Tibial nerve (tissue), 4 donors: ENCODE measurements around the gene ERC2.

Source experiments
- EP300 ChIP-seq, 2 donors: sonication (generic); formaldehyde crosslinking; IDR thresholded peaks; one replicate each; pipeline ENCODE4 v1.6.1; 2017; ENCODE audit warnings: antibody characterized with exemption in 2 of 2, mild to moderate bottlenecking in 1 of 2
- POLR2A ChIP-seq, 2 donors: fragments of 450-650 bp; IDR thresholded peaks; one replicate each; pipeline ENCODE4 v1.6.1; 2017; ENCODE audit warnings: antibody characterized with exemption in 2 of 2, mild to moderate bottlenecking in 2 of 2, moderate library complexity in 2 of 2
- TF ChIP-seq, protein P1 (sequence below), 5 experiments: fragments of 200-600 bp in 3 of 5; fragments of 450-650 bp in 2 of 5; sonication (generic) in 3 of 5; IDR thresholded peaks; one replicate each; pipeline ENCODE4 v1.5.1; 2016 to 2019; ENCODE audit warnings: antibody characterized with exemption in 5 of 5, mild to moderate bottlenecking in 3 of 5, moderate library complexity in 2 of 5

DNA sequence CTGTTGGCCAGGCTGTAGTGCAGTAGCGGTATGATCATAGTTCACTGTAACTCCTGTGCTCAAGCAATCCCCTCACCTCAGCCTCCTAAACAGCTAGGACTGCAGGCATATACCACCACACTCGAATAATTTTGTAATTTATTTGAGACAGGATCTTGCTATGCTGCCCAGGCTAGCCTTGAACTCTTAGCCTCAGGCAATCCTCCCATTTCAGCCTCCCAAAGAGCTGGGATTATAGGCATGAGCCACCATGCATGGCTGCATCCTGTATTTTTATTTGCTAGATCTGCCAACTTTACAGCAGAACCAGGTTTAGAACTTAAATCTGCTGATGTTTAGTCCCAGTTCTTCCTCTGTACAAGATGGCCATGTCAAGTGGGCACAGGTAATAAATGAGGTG lies 69.6 kb downstream of the ERC2 start:
- TF ChIP-seq, protein P1, sequence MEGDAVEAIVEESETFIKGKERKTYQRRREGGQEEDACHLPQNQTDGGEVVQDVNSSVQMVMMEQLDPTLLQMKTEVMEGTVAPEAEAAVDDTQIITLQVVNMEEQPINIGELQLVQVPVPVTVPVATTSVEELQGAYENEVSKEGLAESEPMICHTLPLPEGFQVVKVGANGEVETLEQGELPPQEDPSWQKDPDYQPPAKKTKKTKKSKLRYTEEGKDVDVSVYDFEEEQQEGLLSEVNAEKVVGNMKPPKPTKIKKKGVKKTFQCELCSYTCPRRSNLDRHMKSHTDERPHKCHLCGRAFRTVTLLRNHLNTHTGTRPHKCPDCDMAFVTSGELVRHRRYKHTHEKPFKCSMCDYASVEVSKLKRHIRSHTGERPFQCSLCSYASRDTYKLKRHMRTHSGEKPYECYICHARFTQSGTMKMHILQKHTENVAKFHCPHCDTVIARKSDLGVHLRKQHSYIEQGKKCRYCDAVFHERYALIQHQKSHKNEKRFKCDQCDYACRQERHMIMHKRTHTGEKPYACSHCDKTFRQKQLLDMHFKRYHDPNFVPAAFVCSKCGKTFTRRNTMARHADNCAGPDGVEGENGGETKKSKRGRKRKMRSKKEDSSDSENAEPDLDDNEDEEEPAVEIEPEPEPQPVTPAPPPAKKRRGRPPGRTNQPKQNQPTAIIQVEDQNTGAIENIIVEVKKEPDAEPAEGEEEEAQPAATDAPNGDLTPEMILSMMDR (IDR thresholded peaks at IDR 0.05) = no peak
- no peak for TF ChIP-seq POLR2A (IDR thresholded peaks at IDR 0.05)
- no peak for TF ChIP-seq EP300 (IDR thresholded peaks at IDR 0.05)
